GM19043 (cell line): ENCODE measurements around the gene KDM4B.

Experiments
- ATAC-seq: cut with Tn5 transposase; IDR thresholded peaks from one replicate; pipeline ENCODE4 v1.9.1; 2021; ENCODE audit warnings: low read depth; ENCODE audit not compliant: unreplicated experiment

The KDM4B gene

DNA sequence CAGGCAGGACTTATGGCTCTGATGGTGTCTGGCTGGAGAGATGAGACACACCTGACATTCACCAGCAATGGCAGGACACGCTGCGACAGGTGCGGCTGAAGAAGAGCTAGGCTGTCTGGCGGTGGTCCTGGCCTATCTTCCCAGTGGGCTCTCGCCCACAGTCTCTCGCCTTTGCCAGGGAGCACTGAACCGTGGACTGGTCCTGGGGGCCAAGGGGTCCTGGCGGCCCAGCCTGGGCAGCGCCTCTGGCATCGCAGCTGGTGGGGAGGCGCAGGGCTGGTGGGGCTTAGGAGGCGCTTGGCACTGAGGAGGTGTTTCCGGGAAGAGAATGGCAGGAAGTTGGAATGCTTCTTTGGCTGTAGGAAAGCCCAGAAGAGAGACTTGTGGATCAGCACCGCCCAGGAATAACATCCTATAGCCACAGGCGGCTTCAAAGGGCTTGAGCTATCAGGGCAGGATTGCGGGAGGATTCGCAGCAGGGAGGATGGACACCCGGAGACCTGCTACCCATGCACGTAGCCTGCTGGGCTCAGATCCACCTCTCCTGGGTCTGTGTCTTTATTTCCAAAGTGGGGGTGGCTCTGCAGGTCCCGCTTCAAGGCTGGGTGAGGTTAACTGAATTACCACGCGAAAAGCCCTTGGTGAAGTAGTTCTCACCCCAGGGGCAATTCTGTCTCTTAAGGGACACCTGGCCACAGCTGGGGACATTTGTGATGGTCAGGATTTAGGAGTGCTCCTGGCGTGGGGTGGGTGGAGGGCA is 14.6 kb downstream of the KDM4B start:
- no peak for ATAC-seq

DNA sequence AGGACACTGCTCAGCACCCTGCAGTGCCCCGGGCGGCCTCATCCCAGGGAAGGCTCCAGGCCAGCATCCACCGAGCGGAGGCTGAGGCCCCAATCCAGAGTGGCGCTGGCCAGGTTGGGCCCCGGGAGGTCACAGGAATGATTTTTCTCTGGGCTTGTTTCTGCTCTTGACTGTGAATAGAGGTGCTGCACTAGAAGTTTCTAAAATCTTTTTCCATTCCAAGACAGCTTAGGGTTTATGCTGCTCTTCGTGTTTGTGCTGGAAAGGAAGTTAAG is 15.1 kb downstream of the KDM4B start:
- ATAC-seq, result no peak

DNA sequence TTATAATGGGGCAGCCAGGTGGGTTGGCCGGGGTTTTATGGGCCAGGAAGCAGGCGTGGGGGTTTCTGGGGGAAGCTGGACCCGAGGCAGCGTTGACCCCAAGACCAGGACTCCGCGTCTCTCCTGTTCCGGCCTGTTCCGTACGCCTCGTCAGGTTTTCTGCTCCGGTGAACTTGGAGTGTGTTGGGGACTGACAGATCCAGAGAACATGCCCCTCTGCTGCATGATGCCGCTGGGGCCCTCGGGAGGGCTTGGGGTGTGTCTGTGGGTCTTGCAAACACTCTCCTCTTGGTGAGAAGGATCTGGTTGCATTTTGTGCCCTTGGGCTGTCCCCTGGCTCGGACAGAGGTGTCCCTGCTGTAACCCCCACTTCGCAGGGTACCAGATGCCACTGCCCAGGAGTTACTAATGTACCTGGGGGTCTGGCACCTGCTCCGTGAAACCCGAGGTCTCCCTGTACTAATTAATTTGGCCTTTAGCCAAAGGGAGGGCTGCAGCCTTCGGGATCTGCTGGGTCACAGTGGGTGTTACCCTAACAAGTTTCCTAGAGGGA is 15.6 kb downstream of the KDM4B start:
- ATAC-seq, result no peak

DNA sequence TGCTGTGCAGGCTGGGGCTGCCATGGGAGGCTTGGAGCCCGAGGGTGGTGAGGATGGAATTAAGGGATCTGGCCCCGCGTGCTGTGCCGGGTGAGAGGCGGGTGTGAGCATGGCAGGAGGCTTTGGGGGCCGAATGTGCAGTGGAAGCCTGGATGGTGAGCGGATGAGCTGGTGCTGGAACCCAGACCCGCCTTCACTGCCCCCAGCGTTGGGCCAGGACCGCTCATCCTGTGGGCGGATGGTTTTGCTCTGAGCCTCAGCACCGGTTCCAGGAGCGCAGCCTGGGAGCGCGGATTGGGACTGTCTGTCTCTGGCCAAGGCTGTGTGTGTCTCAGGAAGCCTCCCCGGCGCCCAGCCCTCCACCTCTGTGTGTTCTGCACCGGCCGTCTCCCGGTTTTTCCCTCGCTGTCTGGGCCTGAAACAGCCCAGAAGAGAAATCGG is 16.7 kb downstream of the KDM4B start:
- ATAC-seq, result no peak

DNA sequence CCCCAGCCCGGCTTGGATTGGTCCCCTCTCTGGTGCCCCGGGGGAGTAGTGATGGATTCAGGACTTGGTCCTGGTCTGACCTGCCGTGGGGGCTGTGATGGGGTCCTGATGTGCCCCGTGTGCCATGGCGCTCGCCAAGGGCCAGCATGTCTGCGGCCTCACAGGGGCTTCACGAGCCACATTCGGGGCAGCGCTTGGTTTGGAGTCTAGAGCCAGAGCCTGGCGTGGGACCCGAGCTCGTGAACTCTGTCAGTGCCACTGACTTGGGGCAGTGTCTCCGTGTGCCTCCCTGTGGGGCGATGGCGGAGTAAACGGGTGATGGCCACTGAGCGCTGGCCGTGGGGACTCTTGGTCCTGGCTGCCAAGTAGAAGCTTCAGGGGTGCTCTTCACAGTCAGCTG is 17.1 kb downstream of the KDM4B start:
- no peak for ATAC-seq

DNA sequence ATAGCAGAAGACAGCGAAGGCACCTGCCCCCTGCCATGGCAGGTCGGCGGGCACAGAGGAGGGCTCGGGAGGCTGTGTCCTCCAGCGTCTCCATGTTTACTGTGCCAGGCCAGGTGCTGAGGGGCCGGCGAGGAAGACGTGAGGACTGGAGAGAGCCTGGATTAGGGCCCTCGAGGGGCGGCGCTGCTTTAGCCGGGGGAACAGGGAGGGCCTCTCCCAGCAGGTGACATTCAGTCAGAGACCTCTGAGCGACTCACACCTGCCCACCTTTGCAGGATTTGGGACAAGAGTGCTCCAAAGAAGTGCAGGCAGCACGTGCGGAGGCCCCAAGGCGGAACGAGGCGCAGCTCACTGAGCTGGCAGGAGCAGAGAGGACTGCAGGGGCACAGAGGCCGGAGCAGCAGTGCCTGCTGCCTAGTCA is 17.6 kb downstream of the KDM4B start:
- no peak for ATAC-seq

DNA sequence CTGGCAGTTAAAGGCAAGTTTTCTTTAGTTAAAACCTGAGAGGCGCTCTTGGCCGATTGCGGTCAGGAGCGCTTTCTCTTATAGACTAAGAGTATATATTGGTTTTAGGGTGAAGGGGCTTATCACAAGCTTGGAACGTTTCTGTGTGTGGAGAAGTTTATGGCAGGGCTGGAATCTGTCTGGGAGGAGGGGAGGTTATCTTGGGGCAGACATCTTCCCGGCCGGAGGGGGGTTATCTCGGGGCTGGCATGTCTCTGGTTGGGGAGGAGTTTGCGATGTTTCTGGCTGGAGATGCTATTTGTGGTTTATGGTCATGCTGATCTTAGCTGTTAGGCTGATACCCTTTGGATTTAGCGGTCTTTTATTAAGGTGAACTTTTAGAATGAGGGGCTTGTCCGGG is 18.3 kb downstream of the KDM4B start:
- ATAC-seq, result no peak

DNA sequence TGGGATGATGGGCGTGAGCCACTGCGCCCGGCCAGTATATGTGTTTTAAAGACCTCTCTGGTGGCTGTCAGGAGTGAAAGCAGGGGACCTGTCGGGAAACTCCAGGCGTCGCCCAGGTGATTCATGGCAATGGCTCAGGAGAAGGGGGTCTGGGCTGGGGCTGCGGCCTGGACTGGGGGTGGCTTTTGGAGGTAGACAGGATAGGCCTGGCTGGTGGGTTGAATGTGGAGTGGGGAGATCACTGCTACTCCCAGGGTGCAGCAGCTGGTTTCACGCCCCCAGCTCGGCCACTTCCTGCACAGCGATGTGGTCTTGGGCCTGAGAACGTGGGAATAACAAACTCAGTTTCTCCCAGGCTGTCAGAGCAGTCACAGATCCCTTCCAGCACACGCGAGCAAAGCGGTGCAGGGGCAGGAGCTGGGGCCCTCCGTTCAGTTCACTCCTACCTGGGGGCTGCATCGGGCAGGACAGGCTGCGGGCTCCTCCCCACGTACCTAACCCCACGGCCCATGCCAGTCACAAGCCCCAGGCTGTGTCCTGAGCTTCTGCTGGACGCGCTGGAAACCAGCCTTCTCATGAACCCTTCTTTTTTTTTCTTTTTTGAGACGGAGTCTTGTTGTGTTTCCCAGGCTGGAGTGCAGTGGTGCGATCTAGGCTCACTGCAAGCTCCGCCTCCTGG is 18.9 kb downstream of the KDM4B start:
- no peak for ATAC-seq

DNA sequence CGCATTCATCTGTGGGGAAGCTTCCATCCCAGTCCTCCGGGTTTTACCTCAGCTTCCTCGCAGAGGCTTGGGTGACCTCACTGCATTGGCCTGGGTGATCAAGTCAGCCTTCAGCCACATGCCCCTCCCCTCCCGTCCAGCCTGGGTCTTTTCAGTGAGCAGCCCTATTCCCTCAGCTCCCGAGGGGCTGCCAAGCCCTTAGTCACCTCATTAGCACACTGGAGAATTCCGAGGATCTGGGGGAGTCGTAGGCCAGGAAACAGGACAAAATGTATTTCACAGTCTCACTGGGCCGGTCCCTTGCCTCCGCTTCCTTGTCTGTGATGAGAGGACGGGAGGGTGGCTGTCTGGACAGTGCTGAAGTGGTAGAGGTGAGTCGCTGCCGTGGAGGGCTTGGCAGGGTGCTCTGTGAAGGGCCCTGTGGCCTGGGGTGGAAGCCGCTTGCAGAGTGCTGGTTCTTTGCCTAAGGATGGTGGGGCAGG is 19.9 kb downstream of the KDM4B start:
- ATAC-seq, result no peak

DNA sequence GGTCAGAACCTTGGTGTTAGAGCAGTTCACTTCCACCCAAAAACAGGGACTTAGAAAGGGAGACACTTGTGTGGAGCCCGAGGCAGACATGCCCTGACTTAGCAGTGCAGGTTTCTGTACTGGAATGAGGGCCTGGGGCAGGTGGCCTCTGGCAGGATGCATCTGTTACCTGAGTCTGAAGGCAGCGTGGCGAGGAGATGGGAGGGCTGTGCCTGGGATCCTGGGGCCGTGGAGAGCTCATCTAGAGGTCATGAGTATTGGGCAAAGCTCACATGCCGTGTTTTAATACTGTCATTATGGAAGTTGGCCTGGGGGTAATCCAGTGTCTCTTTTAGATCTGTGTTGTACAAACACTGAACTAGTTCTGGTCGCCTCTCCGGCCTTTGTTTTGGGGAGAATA is 21.4 kb downstream of the KDM4B start:
- no peak for ATAC-seq

DNA sequence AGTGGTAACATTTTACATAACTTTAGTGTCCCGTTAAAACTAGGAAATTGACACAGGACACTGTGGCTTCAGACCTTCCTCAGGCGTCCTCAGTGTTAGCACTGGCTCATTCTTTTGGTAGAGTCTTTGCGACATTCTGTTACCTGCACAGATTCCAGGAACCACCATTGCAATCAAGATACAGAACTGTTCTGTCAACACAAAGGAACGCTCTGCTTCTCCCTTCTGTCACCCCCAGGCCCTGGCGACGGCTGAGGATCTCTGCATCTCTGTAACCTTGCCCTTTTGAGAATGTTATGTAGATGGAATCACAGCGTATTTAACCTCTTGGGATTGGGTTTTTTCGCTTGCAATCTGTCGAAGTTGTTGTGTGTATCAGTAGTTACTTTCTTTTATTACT is 22.6 kb downstream of the KDM4B start:
- no peak for ATAC-seq

DNA sequence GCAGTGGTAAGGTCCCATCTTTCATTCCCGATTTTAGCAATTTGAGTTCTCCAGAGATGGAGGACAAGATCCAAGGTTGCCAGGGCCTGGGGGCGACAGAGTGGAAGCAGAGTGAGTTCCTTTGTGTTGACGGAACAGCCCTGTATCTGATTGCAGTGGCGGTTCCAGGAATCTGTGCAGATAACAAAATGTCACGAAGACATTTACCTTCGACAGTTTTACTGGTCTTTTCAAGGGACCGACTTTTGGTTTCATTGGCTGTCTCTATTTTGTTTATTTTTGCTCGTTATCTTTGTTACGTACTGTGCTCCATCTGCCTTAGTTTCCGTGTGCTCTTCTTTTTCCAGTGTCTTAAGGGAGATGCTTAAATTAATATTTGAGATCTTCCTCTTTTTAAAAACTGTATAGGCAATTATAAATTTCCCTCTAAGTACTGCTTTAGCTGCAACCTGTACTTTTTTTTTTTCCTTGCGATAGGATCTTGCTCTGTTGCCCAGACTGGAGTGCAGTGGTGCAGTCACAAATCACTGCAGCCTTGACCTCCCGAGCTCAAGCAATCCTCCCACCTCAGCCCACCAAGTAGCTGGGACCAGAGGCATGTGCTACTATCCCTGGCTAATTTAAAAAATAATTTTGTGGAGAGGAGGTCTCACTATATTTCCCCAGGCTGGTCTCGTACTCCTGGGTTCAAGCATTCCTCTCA is 23.2 kb downstream of the KDM4B start:
- no peak for ATAC-seq

DNA sequence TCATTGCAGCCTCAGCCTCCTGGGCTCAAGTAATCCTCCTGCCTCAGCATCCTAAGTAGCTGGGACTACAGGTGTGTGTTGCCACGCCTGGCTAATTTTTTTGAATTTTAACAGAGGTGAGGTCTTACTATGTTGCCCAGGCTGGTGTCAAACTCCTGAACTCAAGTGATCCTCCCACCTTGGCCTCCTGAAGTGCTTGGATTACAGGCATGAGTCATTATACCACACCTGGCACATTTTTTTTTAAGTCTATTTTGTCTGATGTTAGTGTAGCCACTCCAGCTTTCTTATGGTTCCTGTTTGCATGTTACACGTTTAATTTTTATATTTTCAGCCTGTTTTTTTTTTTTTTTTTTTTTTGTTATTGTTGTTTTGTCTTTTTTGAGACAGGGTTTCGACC is 24.8 kb downstream of the KDM4B start:
- ATAC-seq, result no peak

DNA sequence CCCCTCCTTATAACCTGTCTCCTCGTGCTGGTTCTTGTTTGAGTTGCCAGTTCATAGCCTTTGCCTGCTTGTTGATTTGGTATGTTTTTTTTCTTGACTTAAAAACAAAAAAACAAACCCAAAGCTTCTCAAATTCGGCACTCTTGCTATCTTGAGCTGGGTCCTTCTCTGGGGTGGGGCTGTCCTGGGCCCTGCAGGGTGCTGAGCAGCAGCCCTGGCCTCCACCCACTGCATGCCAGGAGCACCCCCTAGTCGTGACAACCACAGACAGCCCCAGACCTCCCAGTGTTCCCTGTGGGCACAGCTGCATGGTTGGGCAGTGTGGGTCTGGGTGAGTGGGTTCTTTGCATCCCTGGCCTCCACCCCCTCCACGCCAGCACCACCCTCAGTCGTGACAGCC is 27.8 kb downstream of the KDM4B start:
- ATAC-seq, result no peak

DNA sequence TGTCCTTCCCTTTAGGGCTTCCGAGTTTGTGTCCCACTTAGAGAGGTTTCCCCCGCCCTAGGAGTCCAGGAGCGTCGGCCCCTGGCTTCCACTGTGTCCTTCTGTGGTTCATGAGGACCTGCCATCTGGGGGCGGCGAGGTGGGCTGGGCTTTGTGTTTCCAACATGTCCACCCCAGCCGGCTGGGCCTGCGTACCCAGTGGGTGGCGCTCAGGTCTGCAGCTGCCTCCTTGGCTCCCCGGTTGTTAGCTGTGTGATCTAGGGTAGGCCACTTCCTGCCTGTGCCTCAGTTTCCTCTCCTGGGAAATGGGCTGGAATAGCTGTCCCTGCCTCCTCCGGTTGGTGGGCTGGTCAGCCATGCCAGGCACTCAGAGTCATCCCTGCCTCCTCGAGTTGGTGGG is 28.4 kb downstream of the KDM4B start:
- no peak for ATAC-seq

DNA sequence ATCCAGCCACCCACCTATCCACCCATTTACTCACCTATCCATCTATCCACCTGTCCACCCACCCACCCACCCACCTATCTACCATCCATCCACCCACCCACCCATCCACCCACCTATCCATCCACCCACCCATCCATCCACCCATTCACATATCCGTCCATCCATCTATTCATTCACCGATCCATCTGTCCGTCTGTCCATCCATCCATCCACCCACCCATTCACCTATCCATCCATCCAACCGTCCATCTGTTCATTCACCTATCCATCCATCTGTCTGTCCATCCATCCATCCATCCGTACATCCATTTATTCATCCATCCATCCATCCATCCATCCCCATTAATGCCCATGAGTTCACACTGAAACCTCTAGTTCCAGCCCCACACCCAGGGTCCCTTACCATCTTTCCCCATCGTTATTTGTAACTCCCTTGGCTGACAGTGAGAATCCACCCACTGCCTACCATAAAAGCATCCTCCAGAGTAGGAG is 31.3 kb downstream of the KDM4B start:
- ATAC-seq, result no peak

DNA sequence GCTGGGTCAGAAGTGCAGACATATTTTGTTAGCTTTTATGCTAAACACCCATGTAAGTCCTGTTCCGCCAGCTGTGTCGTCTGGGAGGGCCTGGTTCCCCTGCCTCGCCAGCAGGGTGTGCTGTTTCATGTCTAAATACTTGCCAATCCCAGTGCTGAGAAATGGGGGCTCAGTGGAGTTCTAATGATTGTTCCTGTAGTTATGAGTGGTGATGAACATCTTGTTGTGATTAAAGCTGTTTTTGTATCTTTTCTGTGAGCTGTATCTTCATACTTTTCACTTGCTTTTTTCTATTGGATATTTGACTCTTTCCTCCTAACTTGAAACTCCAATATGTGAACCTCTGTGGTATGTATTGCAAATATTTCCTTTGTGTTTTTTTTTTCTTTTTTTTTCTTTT is 32.7 kb downstream of the KDM4B start:
- no peak for ATAC-seq

DNA sequence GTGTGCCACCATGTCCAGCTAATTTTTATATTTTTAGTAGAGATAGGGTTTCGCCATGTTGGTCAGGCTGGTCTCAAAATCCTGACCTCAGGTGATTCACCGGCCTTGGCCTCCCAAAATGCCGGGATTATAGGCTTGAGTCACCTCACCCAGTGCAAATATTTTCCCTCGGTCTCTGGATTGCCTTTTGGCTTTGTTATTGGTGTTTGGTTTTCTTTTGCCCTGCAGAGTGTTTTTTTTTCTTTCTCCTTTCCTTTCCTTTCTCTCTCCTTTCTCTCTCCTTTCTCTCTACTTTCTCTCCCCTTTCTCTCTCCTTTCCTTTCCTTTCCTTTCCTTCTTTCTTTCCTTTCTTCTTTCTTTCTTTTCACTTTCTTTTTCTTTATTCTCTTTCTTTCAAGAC is 33.2 kb downstream of the KDM4B start:
- ATAC-seq, result no peak

DNA sequence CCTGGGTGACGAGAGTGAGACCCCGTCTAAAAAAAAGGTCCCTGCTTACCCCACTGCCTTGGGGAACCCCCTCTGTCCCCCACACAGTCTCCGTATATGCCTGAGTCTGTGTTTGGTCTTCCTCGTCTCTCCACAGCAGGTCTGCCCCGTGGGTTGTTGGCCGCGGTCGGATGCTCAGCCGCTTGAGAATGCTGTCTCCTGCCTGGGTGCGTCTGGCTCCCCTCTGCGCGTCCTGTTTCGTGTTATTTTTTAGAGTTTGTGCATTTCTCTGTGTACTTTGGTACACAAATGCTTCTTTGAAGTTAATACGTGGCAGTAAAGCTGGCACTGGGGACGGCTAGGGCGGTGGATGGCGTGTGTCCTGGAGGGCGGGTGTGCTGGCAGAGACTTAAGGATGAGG is 34.9 kb downstream of the KDM4B start:
- no peak for ATAC-seq

DNA sequence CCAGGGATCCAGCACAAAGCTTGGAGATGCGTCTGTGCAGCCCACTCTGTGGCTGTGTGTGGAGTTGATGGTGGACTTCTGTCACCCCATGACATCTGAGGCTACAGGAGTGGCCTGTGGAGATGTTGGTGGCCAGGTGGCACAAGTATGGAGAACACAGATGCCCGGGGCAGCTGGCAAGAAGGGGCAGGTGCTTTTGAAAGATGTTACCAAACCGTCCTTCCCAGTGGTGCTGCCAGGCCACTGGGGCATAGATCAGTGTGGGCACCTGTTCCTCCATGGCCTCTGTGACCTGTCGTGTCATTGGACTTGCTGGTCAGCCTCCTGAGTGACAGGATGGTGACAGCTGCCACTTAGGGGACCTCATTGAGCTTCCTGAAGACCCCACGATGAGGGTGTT is 36.2 kb downstream of the KDM4B start:
- ATAC-seq, result no peak

DNA sequence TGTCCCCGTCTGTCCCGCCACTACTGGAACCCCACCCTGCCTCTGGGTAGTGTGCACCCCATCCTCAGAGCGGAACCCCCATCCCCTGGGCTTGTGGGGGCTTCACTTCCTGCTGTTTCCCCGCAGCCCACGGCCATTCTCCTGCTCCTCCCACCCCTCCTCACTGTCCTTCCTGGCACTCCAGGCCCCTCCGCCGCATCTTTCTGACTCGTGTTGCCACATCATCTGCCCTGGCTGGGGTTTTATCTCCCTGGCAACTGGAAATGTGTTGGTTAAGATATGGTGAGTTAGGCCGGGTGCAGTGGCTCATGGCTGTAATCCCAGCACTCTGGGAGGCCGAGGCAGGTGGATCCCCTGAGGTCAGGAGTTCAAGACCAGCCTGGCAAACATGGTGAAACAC is 37.3 kb downstream of the KDM4B start:
- ATAC-seq, result no peak
